Measurements from ENCODE around the gene PEX10. TPM values are rescaled to one million over a fixed set of nuclear protein-coding genes. Genes with fewer than 3 reads are reported as not detected.

Gene PEX10
- polyA plus RNA-seq, 1 experiment = 11.9 TPM

- Histone ChIP-seq H3K4me3 (ENCODE audit: low read depth, low read length) (no peak overlapping the region), H3K9me3 (ENCODE audit: control insufficient read depth, insufficient read depth, low read length) (no peaks in the 10 kb centered on the region; the same call in 1 of the 2 replicates), H3K27me3 (ENCODE audit: control insufficient read depth, insufficient read depth, low read length) (peaks cover 18% of the 10 kb centered on the region), H3K27ac (ENCODE audit: low read depth, low read length) (no peak overlapping the region)
- DNase-seq (ENCODE audit: low read depth, low spot score) = no peak
- ChIA-PET POLR2A (no interaction called here), CTCF (interaction anchor here (2.5 to 4.4 kb wide), 2 partner anchors 132 to 1008 kb away, joined by 14 to 40 read pairs; no protein-coding TSS in a partner anchor)
- no peak for TF ChIP-seq CTCF (IDR thresholded peaks at IDR 0.05; ENCODE audit: low read depth, low read length)
These were observed 3.4 kb upstream of the PEX10 start for GRCh38 chr1:2415801-2416208.

GRCh38 chr1:2415337-2415736, 3.0 kb upstream of the PEX10 start:
- no peak overlapping the region for H3K27ac ChIP-seq (ENCODE audit: low read depth, low read length)
- DNase-seq (ENCODE audit: low read depth, low spot score) = no peak
- ChIA-PET POLR2A (interaction anchor here (0.7 kb wide), 1 partner anchor 802 kb away, joined by 3 read pairs; no protein-coding TSS in a partner anchor), CTCF (interaction anchor here (0.7 to 4.4 kb wide), 4 partner anchors 132 to 1008 kb away, joined by 4 to 40 read pairs (median 9); no protein-coding TSS in a partner anchor)
- TF ChIP-seq CTCF (IDR thresholded peaks at IDR 0.05; ENCODE audit: low read depth, low read length) = no peak
- peaks cover 16% of the 10 kb centered on the region for H3K27me3 ChIP-seq (ENCODE audit: control insufficient read depth, insufficient read depth, low read length)
- no peaks in the 10 kb centered on the region; the same call in 1 of the 2 replicates for H3K9me3 ChIP-seq (ENCODE audit: control insufficient read depth, insufficient read depth, low read length)
- H3K4me3 ChIP-seq (ENCODE audit: low read depth, low read length) = no peak overlapping the region

- Histone ChIP-seq H3K27me3 (ENCODE audit: control insufficient read depth, insufficient read depth, low read length) (peaks cover 13% of the 10 kb centered on the region), H3K9me3 (ENCODE audit: control insufficient read depth, insufficient read depth, low read length) (no peaks in the 10 kb centered on the region; the same call in 1 of the 2 replicates), H3K27ac (ENCODE audit: low read depth, low read length) (no peak overlapping the region), H3K4me3 (ENCODE audit: low read depth, low read length) (peak overlapping the region; percentile 10; the same call in 1 of the 2 replicates)
- ChIA-PET POLR2A (interaction anchor here (0.7 kb wide), 1 partner anchor 802 kb away, joined by 3 read pairs; no protein-coding TSS in a partner anchor), CTCF (interaction anchor here (0.6 to 4.4 kb wide), 9 partner anchors 9 to 1009 kb away, joined by 3 to 40 read pairs (median 4); partner anchors contain the start of gene TNFRSF14)
- peak; percentile 95 for TF ChIP-seq CTCF (IDR thresholded peaks at IDR 0.05; ENCODE audit: low read depth, low read length)
- peak; percentile 26 for DNase-seq (ENCODE audit: low read depth, low spot score)
These were observed 2.1 kb upstream of the PEX10 start for GRCh38 chr1:2414297-2414958.

- Histone ChIP-seq H3K4me3 (ENCODE audit: low read depth, low read length) (peak overlapping the region; percentile 79), H3K9me3 (ENCODE audit: control insufficient read depth, insufficient read depth, low read length) (no peaks in the 10 kb centered on the region; the same call in 1 of the 2 replicates), H3K27ac (ENCODE audit: low read depth, low read length) (no peak overlapping the region), H3K27me3 (ENCODE audit: control insufficient read depth, insufficient read depth, low read length) (peaks cover 7% of the 10 kb centered on the region)
- ChIA-PET POLR2A (interaction anchor here (0.6 kb wide), 2 partner anchors 112 to 189 kb away, joined by 3 read pairs; no protein-coding TSS in a partner anchor), CTCF (interaction anchor here (0.6 to 4.4 kb wide), 6 partner anchors 134 to 1010 kb away, joined by 3 to 40 read pairs (median 14); partner anchors contain the start of genes FAAP20 and TNFRSF14)
- DNase-seq (ENCODE audit: low read depth, low spot score) = no peak
- no peak for TF ChIP-seq CTCF (IDR thresholded peaks at IDR 0.05; ENCODE audit: low read depth, low read length)
These were observed 1.3 kb upstream of the PEX10 start for GRCh38 chr1:2413495-2414296.

Data from AG04450 (cell line).